PC-9 (cell line): Measurements from ENCODE around the gene IGFLR1. TPM values are rescaled to one million over a fixed set of nuclear protein-coding genes. Genes with fewer than 3 reads are reported as not detected.

Experiments
- BruUV-seq: library from RNA; stranded (reverse); fragments of 400-500 nt; replicated peaks from 2 replicates; lab custom pipeline; 2021; lab: Mats Ljungman, UMichigan
- CTCF ChIA-PET: fragments of 300-600 bp; sonication (Branson Sonifier 250); formaldehyde crosslinking; loops from one replicate; lab custom pipeline; 2022; ENCODE audit warnings: antibody characterized with exemption; lab: Charles Lee
- POLR2A ChIA-PET: fragments of 300-600 bp; sonication (Branson Sonifier 250); formaldehyde crosslinking; loops from one replicate; lab custom pipeline; 2022; ENCODE audit warnings: antibody characterized with exemption; ENCODE audit not compliant: unreplicated experiment; lab: Charles Lee
- DNase-seq, 2 experiments: peaks; one replicate each; pipeline versions ENCODE4 v3.0.0 to v3.0.0-alpha.2; 2015 to 2022; ENCODE audit warnings: mixed read lengths in 1 of 2
- H2AFZ ChIP-seq: fragments of 200-600 bp; sonication (generic); 2 replicates; pipeline ENCODE4 v1.8.1; 2017; ENCODE audit warnings: antibody characterized with exemption
- H3F3A ChIP-seq: fragments of 200-600 bp; sonication (generic); 2 replicates; pipeline ENCODE4 v1.8.1; 2017; ENCODE audit warnings: antibody characterized with exemption, mild to moderate bottlenecking, low read depth; ENCODE audit not compliant: insufficient read depth
- H3K27ac ChIP-seq: fragments of 200-600 bp; sonication (generic); 2 replicates; pipeline ENCODE4 v1.6.1; 2016; ENCODE audit warnings: mixed run types
- H3K27me3 ChIP-seq: fragments of 200-600 bp; sonication (generic); 2 replicates; pipeline ENCODE4 v1.6.1; 2016; ENCODE audit warnings: low read depth, mixed run types; ENCODE audit not compliant: insufficient read depth
- H3K36me3 ChIP-seq: fragments of 200-600 bp; sonication (generic); 2 replicates; pipeline ENCODE4 v1.6.1; 2016; ENCODE audit warnings: low read depth, mixed run types
- H3K4me1 ChIP-seq: fragments of 200-600 bp; sonication (generic); replicated peaks from 2 replicates; pipeline ENCODE4 v1.6.1; 2016; ENCODE audit warnings: mixed run types; ENCODE audit not compliant: insufficient read depth
- H3K4me2 ChIP-seq: fragments of 200-600 bp; sonication (generic); 2 replicates; pipeline ENCODE4 v1.6.1; 2017; ENCODE audit warnings: mixed run types
- H3K4me3 ChIP-seq: fragments of 200-600 bp; sonication (generic); 2 replicates; pipeline ENCODE4 v1.6.1; 2016; ENCODE audit warnings: mixed run types
- H3K79me2 ChIP-seq: fragments of 200-600 bp; sonication (generic); 2 replicates; pipeline ENCODE4 v1.6.1; 2017; ENCODE audit warnings: low read depth, mixed run types
- H3K9me2 ChIP-seq: fragments of 200-600 bp; sonication (generic); 2 replicates; pipeline ENCODE4 v1.8.1; 2017; ENCODE audit warnings: mild to moderate bottlenecking; ENCODE audit not compliant: insufficient read depth
- H3K9me3 ChIP-seq: fragments of 200-600 bp; sonication (generic); 2 replicates; pipeline ENCODE4 v1.8.1; 2016; ENCODE audit warnings: low read depth; ENCODE audit not compliant: insufficient read depth
- H4K20me1 ChIP-seq: fragments of 200-600 bp; sonication (generic); 2 replicates; pipeline ENCODE4 v1.8.1; 2017; ENCODE audit not compliant: insufficient read depth
- EZH2 ChIP-seq: fragments of 200-600 bp; sonication (generic); IDR thresholded peaks from 2 replicates; pipeline ENCODE4 v1.8.0; 2017; ENCODE audit warnings: antibody characterized with exemption, low read depth
- intact Hi-C: fragments of 100-400 bp; cut with micrococcal nuclease; formaldehyde crosslinking; loops from one replicate; pipeline ENCODE4 v1.10.0; 2022; ENCODE audit not compliant: unreplicated experiment
- total RNA-seq: library from RNA; stranded (reverse); gene quantifications from 2 replicates; pipeline ENCODE4 v1.2.3, GENCODE V29; 2021
- TF ChIP-seq, protein P1 (sequence below): fragments of 200-600 bp; sonication (generic); conservative IDR thresholded peaks from 2 replicates; pipeline ENCODE4 v1.6.1; 2017; ENCODE audit warnings: mixed run types, antibody characterized with exemption, mild to moderate bottlenecking, moderate library complexity

IGFLR1 gene
- total RNA-seq, 1 experiment from 2014 or later = 9.7 TPM

DNA sequence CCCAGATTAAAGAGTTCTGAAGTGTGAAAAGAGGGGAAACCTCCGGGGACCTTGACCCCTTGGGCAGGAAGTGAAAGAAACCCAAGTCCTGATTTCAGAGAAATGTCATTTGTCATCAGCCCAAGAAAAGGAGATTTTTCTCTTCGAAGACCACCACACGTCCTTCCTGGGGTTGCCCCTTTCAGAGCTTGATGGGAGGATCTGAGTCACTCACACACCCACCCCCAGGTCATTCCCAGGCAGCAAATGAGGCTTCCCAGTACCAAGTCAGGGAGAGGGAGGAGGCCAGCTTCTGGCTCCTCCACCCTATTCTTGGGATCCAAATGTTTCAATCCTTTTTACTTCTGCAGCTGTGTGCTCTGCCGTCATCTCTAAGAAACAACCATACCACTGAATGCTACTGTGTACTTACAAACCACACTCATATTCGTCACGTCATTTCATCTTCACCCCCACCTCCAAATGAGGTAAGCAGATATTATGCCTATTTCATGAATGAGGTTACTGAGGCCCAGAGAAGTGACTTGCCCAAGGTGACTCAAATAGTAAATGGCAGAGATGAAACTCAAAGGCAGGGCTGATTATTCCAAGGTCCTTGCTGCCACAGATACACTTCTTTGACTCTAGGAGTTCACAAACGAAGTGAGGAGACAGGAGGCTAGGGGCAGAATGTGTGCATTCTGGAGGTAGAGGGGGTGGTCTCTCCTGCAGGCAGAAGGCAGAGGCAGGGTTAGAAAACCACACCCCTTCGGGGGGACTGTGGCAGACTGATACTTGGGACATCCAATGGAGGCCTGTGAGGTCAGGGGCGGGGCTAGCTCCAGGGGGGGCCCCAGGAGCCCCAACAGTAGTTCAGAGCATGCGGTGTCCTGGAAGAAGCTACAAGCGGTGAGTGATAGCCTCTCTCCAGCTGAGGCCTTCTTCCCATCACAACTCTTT, 29.4 kb downstream of the IGFLR1 start:
- H3K9me2 ChIP-seq = no peaks in the 10 kb centered on the region
- peaks cover 12% of the 10 kb centered on the region; the same call in 1 of the 2 replicates for H3K79me2 ChIP-seq
- no peak overlapping the region for H3K4me2 ChIP-seq
- no peak overlapping the region for H3K27ac ChIP-seq
- H3K4me3 ChIP-seq = no peak overlapping the region
- no peak for TF ChIP-seq EZH2
- TF ChIP-seq, protein P1, sequence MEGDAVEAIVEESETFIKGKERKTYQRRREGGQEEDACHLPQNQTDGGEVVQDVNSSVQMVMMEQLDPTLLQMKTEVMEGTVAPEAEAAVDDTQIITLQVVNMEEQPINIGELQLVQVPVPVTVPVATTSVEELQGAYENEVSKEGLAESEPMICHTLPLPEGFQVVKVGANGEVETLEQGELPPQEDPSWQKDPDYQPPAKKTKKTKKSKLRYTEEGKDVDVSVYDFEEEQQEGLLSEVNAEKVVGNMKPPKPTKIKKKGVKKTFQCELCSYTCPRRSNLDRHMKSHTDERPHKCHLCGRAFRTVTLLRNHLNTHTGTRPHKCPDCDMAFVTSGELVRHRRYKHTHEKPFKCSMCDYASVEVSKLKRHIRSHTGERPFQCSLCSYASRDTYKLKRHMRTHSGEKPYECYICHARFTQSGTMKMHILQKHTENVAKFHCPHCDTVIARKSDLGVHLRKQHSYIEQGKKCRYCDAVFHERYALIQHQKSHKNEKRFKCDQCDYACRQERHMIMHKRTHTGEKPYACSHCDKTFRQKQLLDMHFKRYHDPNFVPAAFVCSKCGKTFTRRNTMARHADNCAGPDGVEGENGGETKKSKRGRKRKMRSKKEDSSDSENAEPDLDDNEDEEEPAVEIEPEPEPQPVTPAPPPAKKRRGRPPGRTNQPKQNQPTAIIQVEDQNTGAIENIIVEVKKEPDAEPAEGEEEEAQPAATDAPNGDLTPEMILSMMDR = no peak
- no TSS peak for BruUV-seq
- no peaks in the 10 kb centered on the region for H3K36me3 ChIP-seq
- peaks cover 6% of the 10 kb centered on the region; the same call in 1 of the 2 replicates for H3F3A ChIP-seq
- ChIA-PET POLR2A (no interaction called here), CTCF (interaction anchor here (0.7 kb wide), 1 partner anchor 358 kb away, joined by 3 read pairs; no protein-coding TSS in a partner anchor)
- no peaks in the 10 kb centered on the region for H3K27me3 ChIP-seq
- no peaks in the 10 kb centered on the region for H3K9me3 ChIP-seq
- no peak for DNase-seq
- H4K20me1 ChIP-seq = no peaks in the 10 kb centered on the region
- intact Hi-C loops = no loop called here
- no peak overlapping the region for H2AFZ ChIP-seq
- H3K4me1 ChIP-seq = peaks cover 20% of the 10 kb centered on the region

GRCh38 chr19:35710784-35711723, 31.2 kb downstream of the IGFLR1 start:
- Histone ChIP-seq H3K4me1 (peaks cover 20% of the 10 kb centered on the region), H3K36me3 (no peaks in the 10 kb centered on the region), H3F3A (no peaks in the 10 kb centered on the region), H3K9me2 (no peaks in the 10 kb centered on the region), H3K4me2 (no peak overlapping the region), H3K79me2 (peaks cover 12% of the 10 kb centered on the region; the same call in 1 of the 2 replicates), H2AFZ (no peak overlapping the region), H3K9me3 (no peaks in the 10 kb centered on the region), H4K20me1 (no peaks in the 10 kb centered on the region), H3K27ac (no peak overlapping the region), H3K4me3 (no peak overlapping the region), H3K27me3 (no peaks in the 10 kb centered on the region)
- intact Hi-C loops = no loop called here
- CTCF ChIA-PET = interaction anchor here (0.6 kb wide), 1 partner anchor 230 kb away, joined by 6 read pairs; no protein-coding TSS in a partner anchor
- POLR2A ChIA-PET = no interaction called here
- no peak for DNase-seq
- BruUV-seq = no TSS peak
- TF ChIP-seq EZH2 = no peak
- TF ChIP-seq, protein P1 = no peak

DNA sequence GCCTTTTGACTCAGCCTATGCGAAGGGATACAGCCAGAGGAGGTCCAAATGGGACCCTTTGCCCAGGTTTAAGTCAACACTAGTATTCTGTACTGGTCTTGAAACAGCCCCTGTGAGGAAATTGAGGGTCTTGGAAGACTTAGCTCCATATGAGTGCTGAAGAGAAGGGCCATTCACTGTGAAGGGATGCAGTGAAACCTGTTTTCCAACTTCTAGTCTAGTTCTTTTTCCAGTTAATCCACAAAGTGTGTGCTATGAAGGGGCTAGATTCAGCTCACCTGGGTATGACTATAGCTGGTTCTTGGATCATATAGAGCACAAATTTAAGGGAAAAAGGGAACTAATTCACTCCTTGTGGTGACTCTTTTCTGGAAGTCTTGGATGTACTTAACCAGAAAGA, 33.9 kb downstream of the IGFLR1 start:
- no peaks in the 10 kb centered on the region for H3K79me2 ChIP-seq
- no peaks in the 10 kb centered on the region for H4K20me1 ChIP-seq
- no peaks in the 10 kb centered on the region for H3K27me3 ChIP-seq
- BruUV-seq = no TSS peak
- no peaks in the 10 kb centered on the region for H3K9me2 ChIP-seq
- intact Hi-C loops = no loop called here
- no peak overlapping the region for H3K4me2 ChIP-seq
- peaks cover 6% of the 10 kb centered on the region; the same call in 1 of the 2 replicates for H3K4me1 ChIP-seq
- H3K9me3 ChIP-seq = no peaks in the 10 kb centered on the region
- no peaks in the 10 kb centered on the region for H3F3A ChIP-seq
- POLR2A ChIA-PET = no interaction called here
- H3K4me3 ChIP-seq = no peak overlapping the region
- CTCF ChIA-PET = no interaction called here
- H2AFZ ChIP-seq = no peak overlapping the region
- no peak overlapping the region for H3K27ac ChIP-seq
- DNase-seq = peak in 1 of 2 experiments; percentile 52
- no peaks in the 10 kb centered on the region for H3K36me3 ChIP-seq
- TF ChIP-seq, protein P1 = no peak
- no peak for TF ChIP-seq EZH2
